ENCODE data around the gene CGB3. TPM values are rescaled to one million over a fixed set of nuclear protein-coding genes. Genes with fewer than 3 reads are reported as not detected.

The CGB3 gene
- total RNA-seq, 1 donor from 2014 or later, result not detected

GRCh38 chr19:49004964-49005614 is 19.0 kb downstream of the CGB3 start:
- no peak for DNase-seq (ENCODE audit: low spot score)
- H3K27me3 Mint-ChIP-seq (ENCODE audit: unreplicated experiment), result peaks cover 5% of the 10 kb centered on the region
- no peak overlapping the region for H3K4me3 Mint-ChIP-seq (ENCODE audit: unreplicated experiment)
- H3K9me3 Mint-ChIP-seq (ENCODE audit: unreplicated experiment), result no peaks in the 10 kb centered on the region
- no peaks in the 10 kb centered on the region for H3K4me1 Mint-ChIP-seq (ENCODE audit: unreplicated experiment)
- H3K36me3 Mint-ChIP-seq (ENCODE audit: low read depth, unreplicated experiment), result peaks cover 12% of the 10 kb centered on the region
- no peak for TF ChIP-seq CTCF (IDR thresholded peaks at IDR 0.05; ENCODE audit: unreplicated experiment)
- H3K27ac Mint-ChIP-seq (ENCODE audit: unreplicated experiment), result no peak overlapping the region

- Mint-ChIP-seq H3K27ac (ENCODE audit: unreplicated experiment) (peak overlapping the region; percentile 36), H3K36me3 (ENCODE audit: low read depth, unreplicated experiment) (peaks cover 14% of the 10 kb centered on the region), H3K27me3 (ENCODE audit: unreplicated experiment) (peaks cover 5% of the 10 kb centered on the region), H3K9me3 (ENCODE audit: unreplicated experiment) (no peaks in the 10 kb centered on the region), H3K4me1 (ENCODE audit: unreplicated experiment) (no peaks in the 10 kb centered on the region), H3K4me3 (ENCODE audit: unreplicated experiment) (peak overlapping the region; percentile 59)
- no peak for TF ChIP-seq CTCF (IDR thresholded peaks at IDR 0.05; ENCODE audit: unreplicated experiment)
- DNase-seq (ENCODE audit: low spot score), result no peak
Measured at GRCh38 chr19:49004133-49004532, 20.0 kb downstream of the CGB3 start.

- peaks cover 10% of the 10 kb centered on the region for H3K4me1 Mint-ChIP-seq (ENCODE audit: unreplicated experiment)
- no peaks in the 10 kb centered on the region for H3K9me3 Mint-ChIP-seq (ENCODE audit: unreplicated experiment)
- peak; percentile 83 for DNase-seq (ENCODE audit: low spot score)
- peak; percentile 72 for TF ChIP-seq CTCF (IDR thresholded peaks at IDR 0.05; ENCODE audit: unreplicated experiment)
- peaks cover 5% of the 10 kb centered on the region for H3K36me3 Mint-ChIP-seq (ENCODE audit: low read depth, unreplicated experiment)
- H3K27ac Mint-ChIP-seq (ENCODE audit: unreplicated experiment), result no peak overlapping the region
- peaks cover 4% of the 10 kb centered on the region for H3K27me3 Mint-ChIP-seq (ENCODE audit: unreplicated experiment)
- no peak overlapping the region for H3K4me3 Mint-ChIP-seq (ENCODE audit: unreplicated experiment)
Measured at GRCh38 chr19:48999481-49000325, 24.4 kb downstream of the CGB3 start.

- Mint-ChIP-seq H3K9me3 (ENCODE audit: unreplicated experiment) (no peaks in the 10 kb centered on the region), H3K4me3 (ENCODE audit: unreplicated experiment) (peak overlapping the region; percentile 54), H3K4me1 (ENCODE audit: unreplicated experiment) (peaks cover 22% of the 10 kb centered on the region), H3K36me3 (ENCODE audit: low read depth, unreplicated experiment) (peaks cover 5% of the 10 kb centered on the region), H3K27me3 (ENCODE audit: unreplicated experiment) (peaks cover 6% of the 10 kb centered on the region), H3K27ac (ENCODE audit: unreplicated experiment) (peak overlapping the region; percentile 54)
- DNase-seq (ENCODE audit: low spot score), result peak; percentile 83
- peak; percentile 46 for TF ChIP-seq CTCF (IDR thresholded peaks at IDR 0.05; ENCODE audit: unreplicated experiment)
Measured at GRCh38 chr19:48997972-48998371, 26.2 kb downstream of the CGB3 start.

GRCh38 chr19:48994035-48994386 is 30.1 kb downstream of the CGB3 start:
- H3K27me3 Mint-ChIP-seq (ENCODE audit: unreplicated experiment), result peaks cover 15% of the 10 kb centered on the region
- peaks cover 29% of the 10 kb centered on the region for H3K4me1 Mint-ChIP-seq (ENCODE audit: unreplicated experiment)
- no peaks in the 10 kb centered on the region for H3K9me3 Mint-ChIP-seq (ENCODE audit: unreplicated experiment)
- peaks cover 4% of the 10 kb centered on the region for H3K36me3 Mint-ChIP-seq (ENCODE audit: low read depth, unreplicated experiment)
- peak overlapping the region; percentile 99 for H3K4me3 Mint-ChIP-seq (ENCODE audit: unreplicated experiment)
- no peak for DNase-seq (ENCODE audit: low spot score)
- peak overlapping the region; percentile 97 for H3K27ac Mint-ChIP-seq (ENCODE audit: unreplicated experiment)
- TF ChIP-seq CTCF (IDR thresholded peaks at IDR 0.05; ENCODE audit: unreplicated experiment), result no peak
